ENCODE data around the gene MED15.

MED15 gene

GRCh38 chr22:20571078-20571503 lies 63.7 kb downstream of the MED15 start:
- no peak for DNase-seq (ENCODE audit: low spot score)

GRCh38 chr22:20571531-20572007 lies 64.2 kb downstream of the MED15 start:
- DNase-seq (ENCODE audit: low spot score): peak; percentile 56

GRCh38 chr22:20572132-20572802 lies 64.9 kb downstream of the MED15 start:
- DNase-seq (ENCODE audit: low spot score): peak; percentile 57

- no peak for DNase-seq (ENCODE audit: low spot score)
Measured at GRCh38 chr22:20573176-20573832, 65.9 kb downstream of the MED15 start.

- no peak for DNase-seq (ENCODE audit: low spot score)
Measured at GRCh38 chr22:20573833-20574615, 66.6 kb downstream of the MED15 start.

GRCh38 chr22:20574920-20575353 lies 67.5 kb downstream of the MED15 start:
- no peak for DNase-seq (ENCODE audit: low spot score)

GRCh38 chr22:20575724-20576444 lies 68.5 kb downstream of the MED15 start:
- no peak for DNase-seq (ENCODE audit: low spot score)

GRCh38 chr22:20576445-20576816 lies 69.0 kb downstream of the MED15 start:
- no peak for DNase-seq (ENCODE audit: low spot score)

GRCh38 chr22:20577045-20577444 lies 69.6 kb downstream of the MED15 start:
- no peak for DNase-seq (ENCODE audit: low spot score)

- DNase-seq (ENCODE audit: low spot score): no peak
Measured at GRCh38 chr22:20577549-20577975, 70.2 kb downstream of the MED15 start.

- no peak for DNase-seq (ENCODE audit: low spot score)
Measured at GRCh38 chr22:20578192-20578591, 70.8 kb downstream of the MED15 start.

GRCh38 chr22:20578707-20579106 lies 71.3 kb downstream of the MED15 start:
- no peak for DNase-seq (ENCODE audit: low spot score)

- no peak for DNase-seq (ENCODE audit: low spot score)
Measured at GRCh38 chr22:20579273-20580120, 72.1 kb downstream of the MED15 start.

- no peak for DNase-seq (ENCODE audit: low spot score)
Measured at GRCh38 chr22:20580179-20580578, 72.8 kb downstream of the MED15 start.

- no peak for DNase-seq (ENCODE audit: low spot score)
Measured at GRCh38 chr22:20580611-20581502, 73.4 kb downstream of the MED15 start.

GRCh38 chr22:20581503-20582170 lies 74.2 kb downstream of the MED15 start:
- no peak for DNase-seq (ENCODE audit: low spot score)

- DNase-seq (ENCODE audit: low spot score): no peak
Measured at GRCh38 chr22:20582171-20582511, 74.7 kb downstream of the MED15 start.

- no peak for DNase-seq (ENCODE audit: low spot score)
Measured at GRCh38 chr22:20582520-20583361, 75.3 kb downstream of the MED15 start.

GRCh38 chr22:20583471-20583922 lies 76.1 kb downstream of the MED15 start:
- no peak for DNase-seq (ENCODE audit: low spot score)
